Measurements from ENCODE around the gene SLC39A8.

DNA sequence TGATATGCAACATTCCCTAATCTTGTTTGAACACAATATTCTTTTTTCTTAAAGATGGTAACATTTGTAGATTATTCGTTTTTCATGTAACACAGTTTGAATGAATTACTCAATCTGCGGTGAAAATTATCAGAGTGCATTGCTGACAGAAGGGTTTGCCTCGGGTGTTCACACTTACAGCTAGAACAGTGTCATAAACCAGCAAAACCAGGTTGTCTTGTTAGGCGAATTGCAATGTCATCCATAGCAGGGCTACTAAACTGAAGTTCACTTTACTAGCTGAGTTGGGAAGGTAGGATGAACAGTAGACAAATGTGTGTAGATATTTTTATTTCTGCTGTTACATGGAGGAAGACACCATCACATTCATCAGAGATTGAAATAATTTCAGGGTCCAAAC is 98.9 kb downstream of the SLC39A8 start:
- TF ChIP-seq, protein P1, sequence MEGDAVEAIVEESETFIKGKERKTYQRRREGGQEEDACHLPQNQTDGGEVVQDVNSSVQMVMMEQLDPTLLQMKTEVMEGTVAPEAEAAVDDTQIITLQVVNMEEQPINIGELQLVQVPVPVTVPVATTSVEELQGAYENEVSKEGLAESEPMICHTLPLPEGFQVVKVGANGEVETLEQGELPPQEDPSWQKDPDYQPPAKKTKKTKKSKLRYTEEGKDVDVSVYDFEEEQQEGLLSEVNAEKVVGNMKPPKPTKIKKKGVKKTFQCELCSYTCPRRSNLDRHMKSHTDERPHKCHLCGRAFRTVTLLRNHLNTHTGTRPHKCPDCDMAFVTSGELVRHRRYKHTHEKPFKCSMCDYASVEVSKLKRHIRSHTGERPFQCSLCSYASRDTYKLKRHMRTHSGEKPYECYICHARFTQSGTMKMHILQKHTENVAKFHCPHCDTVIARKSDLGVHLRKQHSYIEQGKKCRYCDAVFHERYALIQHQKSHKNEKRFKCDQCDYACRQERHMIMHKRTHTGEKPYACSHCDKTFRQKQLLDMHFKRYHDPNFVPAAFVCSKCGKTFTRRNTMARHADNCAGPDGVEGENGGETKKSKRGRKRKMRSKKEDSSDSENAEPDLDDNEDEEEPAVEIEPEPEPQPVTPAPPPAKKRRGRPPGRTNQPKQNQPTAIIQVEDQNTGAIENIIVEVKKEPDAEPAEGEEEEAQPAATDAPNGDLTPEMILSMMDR (IDR thresholded peaks at IDR 0.05): no peak
- TF ChIP-seq POLR2A (IDR thresholded peaks at IDR 0.05): no peak

All from adrenal gland (tissue), 5 donors.